Measurements from ENCODE around the gene ATXN2L.
"Not testable (repeated sequence)": the region's sequence is repeated elsewhere in the genome, so short reads cannot be mapped to it uniquely, and the experiment has no call there.

Gene ATXN2L

DNA sequence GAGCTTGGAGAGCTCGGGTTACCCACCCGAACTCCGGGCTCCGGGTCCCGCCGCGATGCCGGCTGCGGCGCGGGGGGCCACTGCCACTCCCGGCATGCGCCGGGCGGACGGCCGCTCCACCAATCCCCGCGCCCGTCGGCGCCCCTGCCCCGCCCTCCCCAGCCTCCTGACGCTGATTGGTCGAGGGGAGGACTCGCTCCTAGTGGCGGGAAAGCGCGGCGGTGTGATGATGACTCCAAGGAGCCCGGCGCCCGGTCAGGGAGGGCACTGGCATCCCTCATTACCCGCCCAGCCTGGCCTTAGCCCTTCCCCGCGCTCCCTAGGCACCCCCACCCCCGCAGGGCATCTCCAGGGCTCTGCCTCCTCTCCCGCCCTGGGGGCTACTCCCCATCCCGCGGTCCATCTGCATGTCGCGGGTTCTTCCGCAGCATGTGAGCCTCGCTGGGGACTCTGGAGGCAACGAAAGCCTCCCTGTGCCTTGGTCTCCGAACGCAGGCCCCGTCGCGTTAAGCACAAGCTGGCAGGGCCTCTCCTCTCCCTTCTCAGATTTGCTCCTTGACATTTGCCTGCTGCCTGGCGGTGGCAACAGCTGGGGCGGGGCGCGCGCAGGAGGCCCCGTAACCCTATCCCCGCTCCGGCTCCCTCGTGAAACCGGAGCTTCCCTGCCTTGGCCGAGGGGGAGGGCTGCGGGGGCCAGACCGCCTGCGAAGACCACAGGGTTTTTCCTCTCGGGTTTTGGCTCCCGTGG lies 57.2 kb downstream of the ATXN2L start:
- no peak for TF ChIP-seq CTCF (conservative IDR thresholded peaks at IDR 0.05; ENCODE audit: low read depth, low read length)
- peak; percentile 39 for DNase-seq (ENCODE audit: low read depth)

GRCh38 chr16:28880589-28880915 lies 57.8 kb downstream of the ATXN2L start:
- peak overlapping the region; percentile 45 for H3K4me3 ChIP-seq (ENCODE audit: low read length)
- TF ChIP-seq CTCF (conservative IDR thresholded peaks at IDR 0.05; ENCODE audit: low read depth, low read length): no peak
- no peak for DNase-seq (ENCODE audit: low read depth)

More for the DNA sequence above, 57.2 kb downstream of the ATXN2L start:
- H3K4me3 ChIP-seq (ENCODE audit: low read length): peak overlapping the region; percentile 68

DNA sequence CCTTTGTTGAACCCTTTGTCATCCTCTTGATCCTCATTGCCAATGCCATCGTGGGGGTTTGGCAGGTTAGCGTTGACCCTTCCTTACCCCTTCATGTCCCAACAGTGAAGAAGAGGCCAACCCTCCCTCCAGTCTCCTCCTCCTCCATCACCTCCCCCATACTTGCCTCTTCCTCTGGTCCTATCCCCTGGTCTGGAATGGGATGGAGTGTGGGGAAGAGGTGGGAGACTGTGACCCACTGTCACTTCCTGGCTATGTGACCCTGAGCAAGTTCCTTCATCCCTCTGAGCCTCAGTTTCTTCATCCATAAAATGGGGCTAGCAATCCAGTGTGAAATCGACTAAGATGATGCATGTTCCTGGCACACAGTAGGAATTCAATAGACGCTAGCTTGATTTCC lies 58.2 kb downstream of the ATXN2L start:
- H3K4me3 ChIP-seq (ENCODE audit: low read length): no peak overlapping the region
- TF ChIP-seq CTCF (conservative IDR thresholded peaks at IDR 0.05; ENCODE audit: low read depth, low read length): no peak
- DNase-seq (ENCODE audit: low read depth): no peak

- DNase-seq (ENCODE audit: low read depth); H3K4me3 ChIP-seq (ENCODE audit: low read length): not testable (repeated sequence)
These were observed 58.8 kb downstream of the ATXN2L start for GRCh38 chr16:28881565-28881964.

GRCh38 chr16:28882551-28883160 lies 59.9 kb downstream of the ATXN2L start:
- DNase-seq (ENCODE audit: low read depth): no peak
- H3K4me3 ChIP-seq (ENCODE audit: low read length): no peak overlapping the region
- TF ChIP-seq CTCF (conservative IDR thresholded peaks at IDR 0.05; ENCODE audit: low read depth, low read length): peak; percentile 12

DNA sequence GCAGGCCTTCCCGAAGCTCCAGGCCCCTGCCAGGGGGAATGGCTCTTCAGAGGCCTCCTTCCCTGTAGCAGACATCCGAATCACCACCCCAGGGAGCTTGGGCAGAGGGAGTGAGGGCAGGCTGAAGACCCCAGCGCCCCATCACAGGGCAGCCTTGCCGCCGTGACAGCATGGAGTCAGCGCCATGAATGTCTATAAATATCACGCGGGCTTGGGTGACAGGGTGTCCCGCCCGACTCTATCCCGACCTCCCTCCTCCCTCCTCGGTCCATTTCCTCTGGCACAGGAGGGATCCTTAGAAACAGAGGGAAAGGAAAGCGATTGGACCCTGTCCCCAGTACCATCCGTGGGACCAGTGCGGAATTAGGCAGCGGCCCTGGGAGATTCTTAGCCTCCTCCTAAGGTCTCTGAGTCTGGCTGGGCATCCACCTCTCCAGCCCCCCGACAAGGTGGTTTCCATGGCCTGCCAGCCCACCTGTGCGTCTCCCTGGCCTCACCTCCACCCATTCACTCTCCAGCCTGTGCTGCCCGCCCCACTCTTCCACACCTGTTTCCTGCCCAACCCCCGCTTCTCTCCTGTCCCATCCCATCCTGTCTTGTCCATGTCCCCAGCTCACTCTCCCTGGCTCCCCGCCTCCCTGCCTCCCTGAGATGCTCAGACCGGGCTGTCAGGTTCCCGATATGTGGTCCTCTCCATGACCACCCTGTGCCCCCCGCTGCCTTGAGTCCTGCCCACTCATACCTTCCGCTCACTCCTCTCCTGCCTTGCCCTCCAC lies 60.6 kb downstream of the ATXN2L start:
- no peak for DNase-seq (ENCODE audit: low read depth)
- H3K4me3 ChIP-seq (ENCODE audit: low read length): no peak overlapping the region
- no peak for TF ChIP-seq CTCF (conservative IDR thresholded peaks at IDR 0.05; ENCODE audit: low read depth, low read length)

DNA sequence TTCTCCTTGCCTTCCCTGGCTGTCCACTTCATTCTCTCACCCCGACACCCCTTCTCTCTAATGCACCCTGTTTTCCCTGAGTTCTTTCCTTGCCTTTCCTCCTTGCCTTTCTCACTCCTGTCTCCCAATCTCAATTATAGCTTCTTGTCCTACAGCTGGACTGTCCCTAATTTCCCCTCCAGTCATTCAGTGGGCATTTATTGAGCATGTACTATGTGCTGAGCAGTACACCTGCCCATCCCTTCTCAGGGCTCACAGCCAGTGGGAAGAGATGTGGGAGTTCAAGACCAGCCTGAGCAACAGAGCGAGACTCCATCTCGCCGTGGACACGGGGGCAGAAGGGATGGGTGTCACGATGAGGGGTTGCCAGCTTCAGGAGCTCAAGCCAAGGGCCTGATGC lies 61.2 kb downstream of the ATXN2L start:
- no peak for TF ChIP-seq CTCF (conservative IDR thresholded peaks at IDR 0.05; ENCODE audit: low read depth, low read length)
- no peak overlapping the region for H3K4me3 ChIP-seq (ENCODE audit: low read length)
- no peak for DNase-seq (ENCODE audit: low read depth)
